Peyer's patch (tissue), 4 donors: ENCODE results near the gene LIPC. TPM values are rescaled to one million over a fixed set of nuclear protein-coding genes. Genes with fewer than 3 reads are reported as not detected.

ENCODE experiments used
- DNase-seq, 3 donors: peaks; one replicate each; pipeline ENCODE4 v3.0.0-alpha.2; 2017 to 2019
- H3K27ac ChIP-seq, 4 donors: fragments of 200-600 bp; sonication (generic); one replicate each; pipeline ENCODE4 v1.5.1; 2016 to 2019
- H3K27me3 ChIP-seq, 2 donors: fragments of 200-600 bp; sonication (generic); one replicate each; pipeline ENCODE4 v1.5.1; 2019
- H3K36me3 ChIP-seq, 3 donors: fragments of 200-600 bp; sonication (generic); one replicate each; pipeline ENCODE4 v1.5.1; 2016 to 2019
- H3K4me1 ChIP-seq, 4 donors: fragments of 200-600 bp; sonication (generic); one replicate each; pipeline ENCODE4 v1.5.1; 2016 to 2019
- H3K4me3 ChIP-seq, 4 donors: fragments of 200-600 bp; sonication (generic); 1 replicate in 3 of 4; 2 replicates in 1 of 4; pipeline ENCODE4 v1.5.1; 2016 to 2019; ENCODE audit warnings: mild to moderate bottlenecking in 1 of 4
- H3K9me3 ChIP-seq, 4 donors: fragments of 200-600 bp; sonication (generic); one replicate each; pipeline ENCODE4 v1.5.1; 2016 to 2019; ENCODE audit warnings: mild to moderate bottlenecking in 1 of 4
- CTCF ChIP-seq, 6 experiments: fragments of 450-650 bp in 4 of 6; fragments of 200-600 bp in 2 of 6; sonication (generic) in 1 of 6; IDR thresholded peaks; one replicate each; pipeline ENCODE4 v1.5.1; 2017 to 2019; ENCODE audit warnings: antibody characterized with exemption in 6 of 6, mild to moderate bottlenecking in 3 of 6, moderate library complexity in 1 of 6
- POLR2A ChIP-seq, 2 donors: fragments of 450-650 bp; IDR thresholded peaks; one replicate each; pipeline ENCODE4 v1.5.1; 2017; ENCODE audit warnings: antibody characterized with exemption in 2 of 2, mild to moderate bottlenecking in 2 of 2, moderate library complexity in 2 of 2
- total RNA-seq, 4 donors: library from RNA; depleted of rRNA; stranded (reverse); fragments of >200 nt; gene quantifications; one replicate each; pipeline ENCODE4 v1.1.0, GENCODE V29; 2016

Gene LIPC
- total RNA-seq, 4 donors from 2014 or later, result 0.40 to 8.9 (median 1.0) TPM; not detected in 1

GRCh38 chr15:58546635-58547627, 115.1 kb downstream of the LIPC start:
- no peaks in the 10 kb centered on the region for H3K27me3 ChIP-seq
- H3K36me3 ChIP-seq, result no peaks in the 10 kb centered on the region
- H3K4me3 ChIP-seq, result no peak overlapping the region
- no peak for TF ChIP-seq CTCF (IDR thresholded peaks at IDR 0.05)
- no peak for TF ChIP-seq POLR2A (IDR thresholded peaks at IDR 0.05)
- H3K27ac ChIP-seq, result no peak overlapping the region
- DNase-seq, result peak in 1 of 3 donors; percentile 67
- peaks cover 0 to 15% (median 0%) of the 10 kb centered on the region in 4 donors for H3K4me1 ChIP-seq
- no peaks in the 10 kb centered on the region for H3K9me3 ChIP-seq

GRCh38 chr15:58547628-58548307, 116.0 kb downstream of the LIPC start:
- Histone ChIP-seq H3K27me3 (no peaks in the 10 kb centered on the region), H3K36me3 (no peaks in the 10 kb centered on the region), H3K27ac (no peak overlapping the region), H3K4me1 (peaks cover 0 to 24% (median 2%) of the 10 kb centered on the region in 4 donors), H3K9me3 (no peaks in the 10 kb centered on the region), H3K4me3 (no peak overlapping the region)
- peak in 1 of 3 donors; percentile 33 for DNase-seq
- TF ChIP-seq POLR2A (IDR thresholded peaks at IDR 0.05), result no peak
- no peak for TF ChIP-seq CTCF (IDR thresholded peaks at IDR 0.05)

- Histone ChIP-seq H3K27ac (no peak overlapping the region), H3K4me1 (peaks cover 0 to 30% (median 2%) of the 10 kb centered on the region in 4 donors)
These were observed 116.7 kb downstream of the LIPC start for GRCh38 chr15:58548308-58549012.

GRCh38 chr15:58549013-58549784, 117.4 kb downstream of the LIPC start:
- Histone ChIP-seq H3K4me3 (no peak overlapping the region), H3K27ac (peak overlapping the region in 1 of 4 donors; percentile 40), H3K36me3 (no peaks in the 10 kb centered on the region), H3K9me3 (no peaks in the 10 kb centered on the region), H3K4me1 (peaks cover 0 to 32% (median 2%) of the 10 kb centered on the region in 4 donors), H3K27me3 (no peaks in the 10 kb centered on the region)
- TF ChIP-seq CTCF (IDR thresholded peaks at IDR 0.05) (no peak), POLR2A (IDR thresholded peaks at IDR 0.05) (no peak)
- DNase-seq, result peak in 1 of 3 donors; percentile 26

More at GRCh38 chr15:58548308-58549012, 116.7 kb downstream of the LIPC start:
- no peak for TF ChIP-seq CTCF (IDR thresholded peaks at IDR 0.05)
- TF ChIP-seq POLR2A (IDR thresholded peaks at IDR 0.05), result no peak
- peak in 1 of 3 donors; percentile 38 for DNase-seq
- Histone ChIP-seq H3K27me3 (no peaks in the 10 kb centered on the region), H3K4me3 (no peak overlapping the region), H3K9me3 (no peaks in the 10 kb centered on the region), H3K36me3 (no peaks in the 10 kb centered on the region)

GRCh38 chr15:58549785-58550074, 117.9 kb downstream of the LIPC start:
- Histone ChIP-seq H3K36me3 (no peaks in the 10 kb centered on the region), H3K4me1 (peaks cover 0 to 32% (median 2%) of the 10 kb centered on the region in 4 donors), H3K27me3 (no peaks in the 10 kb centered on the region), H3K27ac (peak overlapping the region in 1 of 4 donors; percentile 40), H3K9me3 (no peaks in the 10 kb centered on the region), H3K4me3 (no peak overlapping the region)
- no peak for DNase-seq
- TF ChIP-seq POLR2A (IDR thresholded peaks at IDR 0.05), result no peak
- TF ChIP-seq CTCF (IDR thresholded peaks at IDR 0.05), result no peak
